Gastroesophageal sphincter (tissue), 3 donors: ENCODE results near the gene MPPED1.

ENCODE experiments used
- CTCF ChIP-seq, 4 experiments: fragments of 200-600 bp in 2 of 4; fragments of 450-650 bp in 2 of 4; sonication (generic) in 1 of 4; IDR thresholded peaks; one replicate each; pipeline ENCODE4 v1.5.1; 2017 to 2019; ENCODE audit warnings: antibody characterized with exemption in 4 of 4, mild to moderate bottlenecking in 2 of 4, moderate library complexity in 2 of 4
- POLR2A ChIP-seq, 2 donors: fragments of 450-650 bp; IDR thresholded peaks; one replicate each; pipeline ENCODE4 v1.6.1; 2017; ENCODE audit warnings: antibody characterized with exemption in 2 of 2, mild to moderate bottlenecking in 2 of 2, moderate library complexity in 1 of 2

GRCh38 chr22:43476751-43477725 lies 65.2 kb downstream of the MPPED1 start:
- TF ChIP-seq CTCF (IDR thresholded peaks at IDR 0.05) (no peak), POLR2A (IDR thresholded peaks at IDR 0.05) (no peak)
